NCI-H510A treated with DMSO at 0.1 percent for 48 hours (cell line): ENCODE results near the gene SELENOT.
"Not testable (repeated sequence)": the region's sequence is repeated elsewhere in the genome, so short reads cannot be mapped to it uniquely, and the experiment has no call there.

ENCODE experiments used
- DNase-seq: peaks from one replicate; lab custom pipeline; 2025; lab: John Stamatoyannopoulos, UW

Gene SELENOT, protein sequence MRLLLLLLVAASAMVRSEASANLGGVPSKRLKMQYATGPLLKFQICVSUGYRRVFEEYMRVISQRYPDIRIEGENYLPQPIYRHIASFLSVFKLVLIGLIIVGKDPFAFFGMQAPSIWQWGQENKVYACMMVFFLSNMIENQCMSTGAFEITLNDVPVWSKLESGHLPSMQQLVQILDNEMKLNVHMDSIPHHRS

DNA sequence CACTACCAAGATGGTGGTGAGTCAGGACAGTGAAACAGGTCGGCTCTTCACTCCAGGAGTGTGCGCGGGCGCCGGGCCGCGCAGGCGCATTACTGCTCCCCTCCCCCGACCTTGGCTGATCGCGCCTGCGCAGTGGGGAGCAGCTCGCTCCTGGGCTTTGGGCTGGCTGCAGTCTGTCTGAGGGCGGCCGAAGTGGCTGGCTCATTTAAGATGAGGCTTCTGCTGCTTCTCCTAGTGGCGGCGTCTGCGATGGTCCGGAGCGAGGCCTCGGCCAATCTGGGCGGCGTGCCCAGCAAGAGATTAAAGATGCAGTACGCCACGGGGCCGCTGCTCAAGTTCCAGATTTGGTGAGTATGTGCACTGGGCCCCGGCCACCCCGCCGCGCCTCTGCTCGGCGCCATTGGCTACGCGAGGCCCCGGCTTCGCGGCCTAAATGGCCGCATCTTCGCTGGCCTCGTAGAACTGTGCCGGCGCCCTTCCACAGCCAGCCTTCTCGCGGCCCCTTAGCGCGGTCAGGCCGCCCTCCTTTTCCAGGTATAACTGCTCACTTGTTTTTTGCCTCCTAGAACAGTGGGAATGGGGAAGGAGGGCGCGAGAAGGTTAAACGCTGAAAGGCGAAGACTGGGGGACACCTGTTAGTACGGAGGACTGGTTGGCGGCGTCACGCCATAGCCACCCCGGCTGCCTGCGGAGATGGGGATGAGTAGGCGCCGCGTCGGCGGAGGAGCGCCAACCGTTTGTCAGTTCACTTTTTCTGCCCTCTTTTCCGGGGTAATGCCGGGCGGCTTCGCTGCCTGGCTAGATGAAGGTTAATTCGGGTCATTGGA lies at the start of gene SELENOT:
SELENOT (plus strand) TSS at position 169 of the 827 bp plus-strand sequence; CDS start at position 211, 42 bp downstream.
- peak; percentile 96 for DNase-seq

DNA sequence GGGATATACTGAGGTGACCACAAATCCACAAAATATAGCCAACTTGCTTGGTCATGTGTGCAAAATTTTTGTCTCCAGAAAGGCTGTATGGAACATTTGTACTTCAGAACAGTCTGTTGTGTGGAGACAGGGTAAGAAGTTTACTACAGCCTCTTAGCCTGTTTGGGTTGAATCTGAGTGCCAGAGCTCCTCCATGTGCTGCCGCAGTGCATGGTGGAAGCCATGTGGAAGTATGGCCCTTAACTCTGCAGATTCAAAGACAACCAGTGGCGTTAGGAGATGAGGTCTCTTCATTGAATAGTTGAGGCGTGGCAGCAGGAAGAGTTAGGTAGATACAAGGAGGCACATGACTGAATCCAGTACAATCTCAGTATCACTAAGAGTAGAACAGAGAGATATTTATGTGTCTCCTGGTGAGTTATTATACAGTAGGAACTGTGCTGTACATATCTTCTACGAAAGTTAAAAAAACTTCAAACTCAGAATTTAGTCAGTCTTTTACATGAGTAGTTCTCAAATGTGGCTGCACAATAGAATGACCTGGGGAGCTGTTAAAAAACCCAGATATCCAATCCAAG lies 47.2 kb upstream of the SELENOT start:
- no peak for DNase-seq

DNA sequence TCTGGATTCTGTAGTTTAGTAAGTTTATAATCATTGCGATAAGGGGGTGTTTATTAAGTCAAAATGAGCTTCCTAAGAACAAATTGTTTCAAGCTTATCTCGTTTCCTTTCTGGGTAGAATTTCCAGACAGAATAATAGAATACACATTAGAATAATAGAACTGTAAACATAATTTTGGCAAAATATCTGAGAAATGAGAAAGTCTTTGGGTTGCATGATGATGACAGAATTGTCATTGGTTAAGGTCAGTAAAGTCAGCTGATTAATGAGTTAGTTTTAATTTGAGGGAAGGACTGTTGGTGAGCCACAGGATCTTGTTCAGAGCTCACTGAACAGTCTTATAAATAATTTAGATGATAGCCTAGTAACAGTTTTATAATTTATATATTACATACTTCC lies 46.3 kb upstream of the SELENOT start:
- DNase-seq: no peak

DNA sequence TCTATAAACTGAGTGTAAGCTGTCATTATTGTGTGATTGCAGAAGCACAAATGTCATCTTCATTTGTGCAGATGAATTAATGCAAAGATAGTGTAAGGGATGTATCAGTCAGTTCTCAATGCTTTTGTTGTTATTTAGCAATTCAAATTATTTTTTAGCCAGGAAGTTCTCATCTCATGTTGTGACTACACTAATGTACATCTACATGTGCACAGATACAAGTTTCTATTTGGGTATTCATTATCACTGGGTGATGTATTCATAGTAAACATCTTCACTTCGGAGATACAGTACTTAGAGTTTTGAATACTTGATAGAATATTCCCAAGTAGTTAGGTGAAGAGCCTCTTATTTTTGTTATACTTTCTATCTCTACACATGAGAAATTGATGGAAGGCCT lies 45.4 kb upstream of the SELENOT start:
- no peak for DNase-seq

DNA sequence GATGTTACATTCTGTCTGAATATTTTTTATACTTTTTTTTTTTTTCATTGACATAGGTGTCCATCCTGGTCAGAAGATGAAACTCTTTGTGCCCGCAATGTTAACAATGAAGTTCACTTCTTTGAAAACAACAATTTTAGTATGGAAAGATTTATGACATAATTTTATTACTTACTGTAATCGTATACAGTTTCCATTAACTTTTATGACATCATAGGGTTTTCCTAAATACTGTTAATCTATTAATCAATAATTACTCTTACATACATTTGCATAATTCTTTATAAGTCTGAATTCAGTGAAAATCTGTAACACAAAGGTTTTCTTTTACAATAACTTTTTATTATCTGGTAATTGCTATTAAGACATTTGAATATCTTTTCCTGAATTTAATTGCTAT lies 38.9 kb upstream of the SELENOT start:
- no peak for DNase-seq

DNA sequence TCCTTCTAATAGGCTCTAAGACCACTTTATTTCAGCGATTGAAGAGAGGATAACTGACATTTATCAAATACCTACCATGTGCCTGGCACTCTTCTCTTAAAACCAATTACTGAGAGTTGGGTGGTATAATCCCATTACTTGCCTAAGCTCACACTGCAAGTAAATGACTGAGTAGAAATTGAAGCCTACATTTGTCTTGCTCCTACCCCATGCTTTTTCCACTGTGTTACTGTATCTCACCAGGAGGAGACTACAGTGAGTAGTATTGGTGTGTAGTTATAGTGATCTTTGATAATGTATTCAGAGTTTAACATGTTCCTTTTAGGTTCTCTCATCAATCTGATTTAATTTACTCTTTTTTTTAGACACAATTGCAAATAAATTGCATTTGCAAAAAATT lies 35.8 kb upstream of the SELENOT start:
- DNase-seq: no peak

DNA sequence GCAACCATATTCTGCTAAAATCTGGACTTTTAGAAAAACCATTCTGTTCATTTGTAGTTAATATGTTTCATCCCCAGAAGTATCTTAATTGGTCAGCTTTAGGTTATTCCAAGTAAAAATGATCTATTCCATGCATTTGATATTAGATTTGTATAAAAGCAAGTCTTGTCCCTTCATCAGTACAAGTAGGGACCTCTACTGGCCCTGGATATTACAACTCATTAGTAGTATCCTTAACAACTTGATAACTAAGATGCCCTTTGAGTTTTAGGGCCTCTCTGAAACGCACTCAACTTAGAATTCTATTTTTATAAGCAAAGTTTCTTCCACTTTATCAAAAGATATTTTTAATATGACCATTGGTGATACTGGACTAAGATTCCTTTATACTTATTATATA lies 25.3 kb upstream of the SELENOT start:
- DNase-seq: no peak

DNA sequence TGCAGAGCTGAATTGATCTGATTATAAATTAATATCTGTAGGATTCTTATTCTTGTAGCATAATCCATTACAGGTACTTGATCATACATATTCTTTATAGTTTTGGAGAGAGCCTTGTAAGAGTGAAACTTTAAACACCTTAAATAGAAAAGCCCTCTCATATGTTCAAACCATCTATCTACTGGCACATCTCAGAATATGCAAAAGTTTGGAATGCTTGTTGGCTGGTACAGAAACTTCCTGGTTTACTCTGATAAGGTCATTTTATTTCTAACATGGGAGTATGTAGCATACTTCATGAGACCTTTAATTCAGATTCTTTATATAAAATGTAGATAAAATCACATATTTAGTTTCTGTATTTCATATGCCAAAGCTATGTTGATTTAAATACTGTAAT lies 21.9 kb upstream of the SELENOT start:
- DNase-seq: no peak

DNA sequence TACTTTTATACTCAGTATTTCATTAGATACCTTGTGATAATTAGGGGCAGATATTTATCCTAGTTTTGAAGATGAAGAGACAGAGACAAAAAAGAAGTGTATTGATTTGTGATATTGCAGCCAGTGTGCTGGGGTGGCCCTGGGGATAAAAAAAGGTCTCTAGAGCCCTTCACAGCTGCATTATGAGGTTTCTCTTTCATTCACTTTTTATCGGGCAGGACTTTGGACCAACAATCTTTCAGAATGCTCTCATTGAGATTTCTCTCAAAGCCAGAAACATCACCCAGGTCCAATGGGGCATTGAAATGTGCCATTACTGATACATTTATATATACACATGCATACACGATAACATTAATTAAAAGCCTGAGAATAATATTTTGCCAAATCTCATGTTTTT lies 20.5 kb upstream of the SELENOT start:
- no peak for DNase-seq

DNA sequence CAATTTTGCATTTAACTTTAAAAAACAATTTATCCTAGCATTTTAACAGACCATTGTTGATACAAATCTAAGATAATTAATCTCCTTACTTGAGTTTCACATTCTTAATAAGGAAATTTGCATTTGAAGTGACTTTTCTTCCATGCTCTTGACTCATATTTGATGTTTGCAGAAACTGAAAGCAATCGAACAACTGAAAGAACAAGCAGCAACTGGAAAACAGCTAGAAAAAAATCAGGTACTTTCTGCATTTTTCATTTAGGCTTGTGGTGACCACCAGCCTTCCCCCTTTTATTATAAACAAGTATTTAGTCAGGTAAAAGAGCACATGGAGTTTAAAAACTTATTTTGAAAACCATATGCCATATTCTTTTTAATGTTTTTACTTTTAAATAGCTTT lies 20.1 kb upstream of the SELENOT start:
- no peak for DNase-seq

DNA sequence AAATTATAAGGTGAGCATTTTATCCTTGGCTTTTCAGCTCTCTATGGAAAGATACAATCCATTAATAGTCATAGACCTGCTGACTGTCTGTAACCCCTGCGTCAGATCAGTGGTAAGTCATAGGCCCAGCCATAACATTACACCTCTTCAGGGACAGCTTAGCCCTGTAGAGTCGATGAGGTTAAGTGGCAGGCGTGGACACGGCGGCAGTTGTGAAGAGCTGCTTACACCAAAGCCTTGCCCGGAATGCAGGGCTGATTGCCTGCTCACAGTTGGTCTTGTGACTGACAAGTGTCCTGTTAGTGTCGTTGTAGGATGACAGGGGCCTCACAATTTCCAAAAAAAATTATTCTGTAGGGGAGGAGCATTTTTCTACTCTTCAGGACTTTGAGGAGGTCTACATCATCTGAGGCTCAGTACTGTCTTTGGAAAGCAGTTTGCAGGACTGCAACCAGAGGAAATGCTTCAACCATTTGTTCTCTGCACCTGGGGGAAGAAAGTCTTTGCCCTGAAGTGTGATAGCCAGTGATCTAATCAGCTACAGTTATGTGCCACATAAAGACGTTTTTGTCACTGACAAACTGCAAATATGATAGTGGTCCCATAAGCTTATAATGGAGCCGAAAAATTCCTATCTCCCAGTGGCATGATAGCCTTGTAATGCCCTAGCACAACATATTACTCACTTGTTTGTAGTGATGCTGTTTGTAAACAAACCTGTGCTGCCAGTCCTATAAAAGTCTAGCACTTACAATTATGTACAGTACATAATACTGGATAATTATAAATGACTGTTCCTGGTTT lies 14.9 kb upstream of the SELENOT start:
- DNase-seq: peak; percentile 66

DNA sequence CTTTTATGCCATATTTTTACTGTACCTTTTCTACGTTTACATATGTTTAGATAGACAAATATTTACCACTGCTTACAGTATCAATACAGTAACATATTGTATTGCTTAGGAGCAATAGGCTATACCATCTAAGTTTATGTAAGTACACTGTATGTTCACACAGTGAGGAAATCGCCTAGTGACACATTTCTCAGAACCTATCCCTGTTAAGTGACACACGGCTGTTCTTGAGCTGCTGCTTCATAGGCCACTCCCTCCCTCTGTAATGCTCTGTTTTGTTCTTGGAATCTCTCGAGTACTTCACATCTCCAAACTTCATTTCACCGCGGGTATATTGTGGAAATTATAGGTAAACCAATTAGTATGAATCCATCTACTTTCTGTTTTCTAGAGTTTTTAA lies 13.4 kb upstream of the SELENOT start:
- no peak for DNase-seq

DNA sequence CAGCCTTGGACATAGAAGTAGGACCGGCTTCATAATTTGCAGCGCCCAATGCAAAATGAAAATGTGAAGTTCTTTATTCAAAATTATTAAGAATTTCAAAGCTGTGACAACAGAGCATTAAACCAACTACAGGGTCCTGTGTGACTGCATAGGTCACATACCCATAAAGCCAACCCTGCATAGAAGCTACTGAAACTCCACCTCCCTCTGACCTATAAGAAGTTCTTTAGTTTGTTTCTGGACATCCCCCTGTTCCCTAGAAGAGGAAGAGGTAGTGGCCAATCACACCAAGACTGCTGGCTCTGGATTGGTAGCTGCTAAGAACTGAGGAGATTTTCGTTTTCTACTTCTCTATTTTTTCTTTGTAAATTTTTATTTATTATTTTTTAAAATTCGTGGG lies 9.0 kb upstream of the SELENOT start:
- no peak for DNase-seq

DNA sequence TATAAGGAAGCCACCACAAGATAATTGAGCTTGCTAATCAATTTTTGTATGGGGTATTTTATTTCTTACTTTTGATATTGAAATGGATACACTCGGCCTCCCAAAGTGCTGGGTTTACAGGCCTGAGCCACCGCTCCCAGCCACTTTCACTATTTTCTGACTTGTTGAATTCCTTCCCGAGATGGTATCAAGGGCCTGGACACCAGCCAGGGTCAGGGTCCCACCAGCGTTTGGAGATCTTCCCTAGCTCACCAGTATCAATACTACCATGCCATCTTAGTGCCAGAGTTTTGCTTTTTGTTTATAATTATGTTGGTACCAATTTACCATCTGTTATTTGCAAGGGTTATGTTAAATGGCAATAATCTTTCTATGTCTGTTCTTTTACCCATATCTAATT lies 5.5 kb upstream of the SELENOT start:
- DNase-seq: no peak

DNA sequence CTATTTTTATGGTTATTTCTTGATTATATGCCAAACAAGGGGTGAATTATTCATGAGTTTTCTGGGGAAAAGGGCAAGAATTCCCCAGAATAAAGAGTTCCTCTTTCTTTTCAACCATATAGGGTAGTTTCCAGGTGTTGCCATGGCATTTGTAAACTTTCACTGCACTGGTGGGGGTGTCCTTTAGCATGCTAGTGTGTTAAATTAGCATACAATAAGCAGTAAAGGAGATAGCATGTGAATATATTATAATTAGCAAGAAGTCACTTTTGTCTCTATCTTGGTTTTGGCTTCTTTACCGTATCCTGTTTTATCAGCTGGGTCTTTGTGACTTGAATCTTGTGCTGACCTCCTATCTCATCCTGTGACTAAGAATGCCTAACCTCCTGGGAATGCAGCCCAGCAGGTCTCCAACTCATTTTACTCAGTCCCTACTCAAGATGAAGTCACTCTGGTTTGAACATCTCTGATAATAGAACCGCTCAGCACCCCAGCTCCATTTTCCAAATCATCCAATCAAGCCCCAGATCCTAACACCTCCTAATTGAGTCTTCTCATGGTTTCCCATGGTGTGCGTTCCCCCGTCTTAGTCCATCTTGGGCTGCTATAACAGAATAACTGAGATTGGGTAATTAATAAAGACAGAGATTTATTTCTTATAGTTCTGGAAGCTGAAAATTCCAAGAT lies 3.4 kb upstream of the SELENOT start:
- no peak for DNase-seq

DNA sequence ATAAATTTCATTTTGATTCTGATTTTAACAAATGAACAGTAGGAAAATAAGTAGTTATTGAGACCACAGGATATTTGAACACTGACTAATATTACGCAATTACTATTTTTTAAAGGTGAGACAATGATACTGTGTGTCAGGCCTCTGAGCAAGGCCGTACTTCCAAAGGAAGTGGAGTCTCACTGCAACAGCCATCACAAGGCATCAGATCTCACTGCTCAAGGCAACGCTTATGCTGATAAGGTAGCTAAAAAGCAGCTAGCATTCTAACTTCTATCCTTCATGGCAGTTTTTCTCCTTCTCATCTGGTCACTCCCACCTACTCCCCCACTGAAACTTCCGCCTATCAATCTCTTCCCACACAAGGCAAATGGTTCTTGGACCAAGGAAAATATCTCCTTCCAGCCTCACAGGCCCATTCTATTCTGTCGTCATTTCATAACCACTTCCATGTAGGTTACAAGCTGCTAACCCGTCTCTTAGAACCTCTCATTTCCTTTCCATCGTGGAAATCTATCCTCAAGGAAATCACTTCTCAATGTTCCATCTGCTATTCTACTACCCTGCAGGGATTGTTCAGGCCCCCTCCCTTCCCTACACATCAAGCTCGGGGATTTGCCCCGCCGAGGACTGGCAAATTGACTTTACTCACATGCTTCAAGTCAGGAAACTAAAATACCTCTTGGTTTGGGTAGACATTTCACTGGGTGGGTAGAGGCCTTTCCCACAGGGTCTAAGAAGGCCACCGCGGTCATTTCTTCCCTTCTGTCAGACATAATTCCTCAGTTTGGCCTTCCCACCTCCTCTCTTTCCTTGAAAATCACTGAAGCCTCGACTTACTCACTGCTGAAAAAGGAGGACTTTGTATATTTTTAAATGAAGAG lies 2.2 kb upstream of the SELENOT start:
- not testable (repeated sequence) for DNase-seq

DNA sequence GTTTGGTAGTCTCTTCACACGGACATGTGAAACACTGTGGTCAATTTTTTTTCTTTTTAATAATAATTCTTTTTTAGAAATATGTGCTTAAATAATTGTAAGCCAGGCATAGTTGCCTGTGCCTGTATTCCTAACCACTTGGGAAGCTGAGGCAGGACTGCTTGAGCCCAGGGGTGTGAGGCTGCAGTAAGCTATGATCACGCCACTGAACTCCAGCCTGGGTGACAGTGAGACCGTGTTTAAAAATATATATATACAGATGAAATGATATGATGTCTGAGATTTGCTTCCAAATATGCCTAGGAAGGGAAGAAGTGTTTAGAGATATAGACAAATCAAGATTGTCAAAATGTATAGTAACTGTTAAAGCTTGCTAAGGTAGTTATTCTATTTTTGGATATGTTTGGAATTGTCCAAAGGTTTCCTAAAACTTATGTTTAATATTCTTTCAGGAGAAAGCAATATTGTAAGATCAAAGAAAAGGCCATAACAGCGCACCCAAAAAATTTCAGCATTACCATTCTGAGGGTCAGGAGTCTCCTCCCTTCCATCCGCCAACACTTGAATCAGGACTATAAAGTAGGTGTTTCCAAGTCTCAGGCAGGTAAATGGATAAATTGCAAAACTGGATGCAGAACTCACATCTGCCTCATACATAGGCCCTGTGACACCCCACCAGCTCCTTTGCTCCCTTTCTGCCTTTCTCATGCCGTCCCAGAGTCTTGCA lies 532 bp upstream of the SELENOT start:
- DNase-seq: no peak

DNA sequence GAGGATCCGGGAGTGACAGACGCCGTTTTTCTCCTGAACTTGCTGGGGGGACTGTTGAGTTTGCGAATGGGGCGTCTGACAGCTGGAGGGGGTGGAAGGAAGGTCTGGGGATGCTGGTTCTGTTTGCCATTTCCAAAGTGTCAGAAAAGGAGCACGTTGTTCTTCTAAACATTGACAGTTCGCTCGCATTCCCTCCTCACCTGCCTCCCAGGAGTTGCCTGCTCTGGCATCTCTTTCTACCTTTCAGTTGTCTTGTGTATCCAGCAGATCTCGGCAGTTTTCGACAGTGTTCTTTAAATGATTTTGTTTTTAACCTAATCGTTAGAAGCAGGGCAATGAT lies 829 bp downstream of the SELENOT start:
- DNase-seq: peak; percentile 37

DNA sequence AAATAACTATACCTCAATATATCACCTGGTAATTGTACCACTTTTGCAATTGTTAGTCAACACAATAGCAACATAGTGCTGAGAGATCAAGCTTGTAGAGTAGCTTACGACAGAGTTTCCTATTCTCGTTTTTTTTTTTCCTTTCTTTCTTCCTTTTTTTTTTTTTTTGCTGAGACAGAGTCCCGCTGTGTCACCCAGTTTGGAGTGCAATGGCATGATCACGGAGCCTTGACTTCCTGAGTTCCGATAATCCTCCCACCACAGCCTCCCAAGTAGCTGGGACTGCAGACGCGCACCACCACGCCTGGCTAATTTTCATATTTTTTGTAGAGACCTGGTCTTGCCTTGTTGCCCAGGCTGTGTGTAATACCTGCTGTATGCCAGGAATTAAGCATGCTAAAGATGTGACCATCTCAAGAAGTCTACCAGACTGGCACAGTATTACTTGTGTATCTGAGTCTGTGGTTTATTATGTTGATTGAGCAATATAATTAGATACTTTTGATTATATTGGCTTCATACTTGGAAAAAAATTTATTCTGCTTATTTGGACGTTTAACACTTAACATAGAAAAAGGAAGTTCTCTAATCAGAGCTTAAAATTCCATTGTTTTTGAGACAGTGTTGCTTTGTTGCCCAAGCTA lies 3.0 kb downstream of the SELENOT start:
- no peak for DNase-seq
